Measurements from ENCODE around the gene BSCL2. TPM values are rescaled to one million over a fixed set of nuclear protein-coding genes. Genes with fewer than 3 reads are reported as not detected.
"Not testable (repeated sequence)": the region's sequence is repeated elsewhere in the genome, so short reads cannot be mapped to it uniquely, and the experiment has no call there.

Gene BSCL2
- polyA plus RNA-seq, 4 donors: 31.2 to 69.7 (median 50.4) TPM

DNA sequence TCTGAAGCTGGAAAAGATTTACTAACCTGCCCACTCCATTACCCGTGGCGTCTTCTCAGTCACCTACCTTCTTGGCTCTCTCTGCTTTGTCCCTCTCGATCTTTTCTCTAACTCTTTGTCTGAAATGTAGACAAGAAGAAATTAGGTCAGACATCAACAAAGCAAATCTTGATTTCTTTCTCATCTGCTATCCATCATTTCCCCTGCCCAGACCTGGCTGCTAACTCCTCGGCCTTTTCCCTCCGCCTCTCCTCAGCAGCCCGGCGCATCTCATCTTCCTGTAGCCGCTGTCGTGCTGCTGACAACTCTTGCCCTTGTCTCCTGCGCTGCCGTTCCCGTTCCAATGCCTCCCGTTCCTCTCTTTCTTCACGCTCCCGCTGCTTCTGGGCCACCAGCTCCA is 29.5 kb downstream of the BSCL2 start:
- no peak for DNase-seq
- H3K4me1 ChIP-seq (ENCODE audit: control insufficient read depth in 3 of 3, insufficient read depth in 2 of 3, low read depth in 1 of 3, low read length in 2 of 3): peaks cover 2 to 16% (median 4%) of the 10 kb centered on the region in 3 donors
- WGBS, 3 donors: 76 to 83% (median 80%) methylated on average over 15 of the region's 15 CpGs
- peaks cover 2 to 34% (median 3%) of the 10 kb centered on the region in 3 donors for H3K36me3 ChIP-seq (ENCODE audit: control insufficient read depth in 3 of 3, insufficient read depth in 2 of 3, low read depth in 1 of 3, low read length in 3 of 3)
- FAIRE-seq: no peak
- H3K9me3 ChIP-seq (ENCODE audit: control insufficient read depth in 2 of 2, insufficient read depth in 1 of 2, low read depth in 1 of 2, low read length in 1 of 2): no peaks in the 10 kb centered on the region
- no peaks in the 10 kb centered on the region for H3K27me3 ChIP-seq (ENCODE audit: control insufficient read depth in 3 of 3, insufficient read depth in 3 of 3, low read length in 3 of 3)
- H3K4me3 ChIP-seq (ENCODE audit: low read depth in 1 of 3, low read length in 3 of 3): peak overlapping the region in 2 of 3 donors; percentile 17 to 97
- no peak overlapping the region for H3K27ac ChIP-seq (ENCODE audit: low read depth in 1 of 3, low read length in 2 of 3)

- Histone ChIP-seq H3K27ac (ENCODE audit: low read depth in 1 of 3, low read length in 2 of 3) (no peak overlapping the region), H3K4me3 (ENCODE audit: low read depth in 1 of 3, low read length in 3 of 3) (no peak overlapping the region), H3K36me3 (ENCODE audit: control insufficient read depth in 3 of 3, insufficient read depth in 2 of 3, low read depth in 1 of 3, low read length in 3 of 3) (peaks cover 2 to 35% (median 3%) of the 10 kb centered on the region in 3 donors), H3K4me1 (ENCODE audit: control insufficient read depth in 3 of 3, insufficient read depth in 2 of 3, low read depth in 1 of 3, low read length in 2 of 3) (peaks cover 2 to 21% (median 4%) of the 10 kb centered on the region in 3 donors), H3K27me3 (ENCODE audit: control insufficient read depth in 3 of 3, insufficient read depth in 3 of 3, low read length in 3 of 3) (no peaks in the 10 kb centered on the region), H3K9me3 (ENCODE audit: control insufficient read depth in 2 of 2, insufficient read depth in 1 of 2, low read depth in 1 of 2, low read length in 1 of 2) (no peaks in the 10 kb centered on the region)
- FAIRE-seq: no peak
- no peak for DNase-seq
- whole genome bisulfite sequencing, 3 donors: 79 to 87% (median 81%) methylated on average over 6 of the region's 6 CpGs
Observed at GRCh38 chr11:62677156-62677555, 30.1 kb downstream of the BSCL2 start.

DNA sequence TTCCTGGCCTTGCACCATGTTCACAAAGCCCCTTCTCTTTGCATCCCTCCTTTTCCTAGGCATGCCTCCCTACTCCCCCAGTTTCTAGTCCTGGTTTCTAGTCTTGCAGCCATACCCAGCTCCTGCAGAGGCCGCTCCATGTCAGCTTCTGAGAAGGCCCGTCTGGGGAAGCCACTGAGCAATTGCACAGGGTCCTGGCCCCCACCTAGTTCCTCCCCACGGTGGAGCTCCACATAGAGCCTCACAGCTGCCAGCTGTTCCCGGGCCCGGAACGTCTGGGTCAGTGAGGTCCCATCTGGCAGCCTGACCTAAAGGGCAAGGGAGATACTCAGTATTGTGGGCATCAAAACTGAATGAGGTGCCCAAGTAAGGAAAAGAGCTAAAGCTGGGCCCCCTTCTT is 30.5 kb downstream of the BSCL2 start:
- no peak for DNase-seq
- peaks cover 2 to 35% (median 3%) of the 10 kb centered on the region in 3 donors for H3K36me3 ChIP-seq (ENCODE audit: control insufficient read depth in 3 of 3, insufficient read depth in 2 of 3, low read depth in 1 of 3, low read length in 3 of 3)
- no peak overlapping the region for H3K4me3 ChIP-seq (ENCODE audit: low read depth in 1 of 3, low read length in 3 of 3)
- no peaks in the 10 kb centered on the region for H3K9me3 ChIP-seq (ENCODE audit: control insufficient read depth in 2 of 2, insufficient read depth in 1 of 2, low read depth in 1 of 2, low read length in 1 of 2)
- peaks cover 2 to 21% (median 4%) of the 10 kb centered on the region in 3 donors for H3K4me1 ChIP-seq (ENCODE audit: control insufficient read depth in 3 of 3, insufficient read depth in 2 of 3, low read depth in 1 of 3, low read length in 2 of 3)
- H3K27me3 ChIP-seq (ENCODE audit: control insufficient read depth in 3 of 3, insufficient read depth in 3 of 3, low read length in 3 of 3): no peaks in the 10 kb centered on the region
- H3K27ac ChIP-seq (ENCODE audit: low read depth in 1 of 3, low read length in 2 of 3): peak overlapping the region in 1 of 3 donors; percentile 25
- 48 to 58% (median 54%) methylated on average over 6 of the region's 6 CpGs for WGBS, 3 donors
- no peak for FAIRE-seq

DNA sequence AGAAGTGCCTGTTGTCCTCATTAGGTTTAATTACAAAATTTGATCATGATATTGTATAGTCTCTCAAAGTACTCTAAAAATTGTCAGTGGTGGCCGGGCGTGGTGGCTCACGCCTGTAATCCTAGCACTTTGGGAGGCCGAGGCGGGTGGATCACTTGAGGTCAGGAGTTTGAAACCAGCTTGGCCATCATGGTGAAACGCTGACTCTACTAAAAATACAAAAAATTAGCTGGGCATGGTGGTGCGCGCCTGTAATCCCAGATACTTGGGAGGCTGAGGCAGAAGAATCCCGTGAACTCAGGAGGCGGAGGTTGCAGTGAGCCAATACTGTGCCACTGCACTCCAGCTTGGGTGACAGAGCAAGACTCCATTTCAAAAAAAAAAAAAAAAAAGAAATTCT is 31.8 kb downstream of the BSCL2 start:
- not testable (repeated sequence) for H3K27ac ChIP-seq (ENCODE audit: low read depth in 1 of 3, low read length in 2 of 3); FAIRE-seq; H3K9me3 ChIP-seq (ENCODE audit: control insufficient read depth in 2 of 2, insufficient read depth in 1 of 2, low read depth in 1 of 2, low read length in 1 of 2); DNase-seq; H3K4me3 ChIP-seq (ENCODE audit: low read depth in 1 of 3, low read length in 3 of 3); H3K27me3 ChIP-seq (ENCODE audit: control insufficient read depth in 3 of 3, insufficient read depth in 3 of 3, low read length in 3 of 3)
- WGBS, 3 donors: 90 to 95% (median 94%) methylated on average over 10 of the region's 10 CpGs
- peaks cover 2 to 21% (median 4%) of the 10 kb centered on the region in 3 donors for H3K4me1 ChIP-seq (ENCODE audit: control insufficient read depth in 3 of 3, insufficient read depth in 2 of 3, low read depth in 1 of 3, low read length in 2 of 3)
- peaks cover 2 to 35% (median 3%) of the 10 kb centered on the region in 3 donors for H3K36me3 ChIP-seq (ENCODE audit: control insufficient read depth in 3 of 3, insufficient read depth in 2 of 3, low read depth in 1 of 3, low read length in 3 of 3)

DNA sequence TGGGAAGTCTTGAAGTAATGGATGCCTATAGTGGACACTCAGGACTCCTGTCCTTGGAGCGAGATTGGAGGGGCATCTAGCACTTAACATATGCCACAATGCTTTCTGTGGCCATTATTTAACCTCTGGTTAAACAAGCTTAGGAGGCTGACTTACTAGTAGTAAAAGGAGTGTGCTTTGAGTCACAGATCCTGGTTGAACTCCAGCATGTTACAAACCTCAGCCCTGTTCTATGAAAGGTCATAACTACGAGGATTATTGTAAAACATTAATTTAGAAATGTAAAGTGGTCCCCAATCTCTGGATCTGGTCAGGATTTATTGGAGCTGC is 34.1 kb downstream of the BSCL2 start:
- no peaks in the 10 kb centered on the region for H3K9me3 ChIP-seq (ENCODE audit: control insufficient read depth in 2 of 2, insufficient read depth in 1 of 2, low read depth in 1 of 2, low read length in 1 of 2)
- H3K27ac ChIP-seq (ENCODE audit: low read depth in 1 of 3, low read length in 2 of 3): peak overlapping the region in 2 of 3 donors; percentile 27 to 89
- DNase-seq (no peak), FAIRE-seq (no peak)
- peaks cover 4 to 16% (median 9%) of the 10 kb centered on the region in 3 donors for H3K4me1 ChIP-seq (ENCODE audit: control insufficient read depth in 3 of 3, insufficient read depth in 2 of 3, low read depth in 1 of 3, low read length in 2 of 3)
- no peak overlapping the region for H3K4me3 ChIP-seq (ENCODE audit: low read depth in 1 of 3, low read length in 3 of 3)
- WGBS, 3 donors: 53 to 79% (median 55%) methylated on average over 2 of the region's 2 CpGs
- peaks cover 2 to 44% (median 3%) of the 10 kb centered on the region in 3 donors for H3K36me3 ChIP-seq (ENCODE audit: control insufficient read depth in 3 of 3, insufficient read depth in 2 of 3, low read depth in 1 of 3, low read length in 3 of 3)
- H3K27me3 ChIP-seq (ENCODE audit: control insufficient read depth in 3 of 3, insufficient read depth in 3 of 3, low read length in 3 of 3): no peaks in the 10 kb centered on the region

- Histone ChIP-seq H3K4me1 (ENCODE audit: control insufficient read depth in 3 of 3, insufficient read depth in 2 of 3, low read depth in 1 of 3, low read length in 2 of 3) (peaks cover 4 to 16% (median 7%) of the 10 kb centered on the region in 3 donors), H3K27me3 (ENCODE audit: control insufficient read depth in 3 of 3, insufficient read depth in 3 of 3, low read length in 3 of 3) (no peaks in the 10 kb centered on the region)
Observed at GRCh38 chr11:62671608-62672389, 35.4 kb downstream of the BSCL2 start, which contains the start of the genes LBHD1 and UQCC3. Gene LBHD1, minus strand, starts transcription at chr11:62672267. Its CDS starts 2,236 bp downstream, at chr11:62670031. Gene UQCC3, plus strand, starts transcription at chr11:62671673. Its CDS starts 73 bp downstream, at chr11:62671746.

DNA sequence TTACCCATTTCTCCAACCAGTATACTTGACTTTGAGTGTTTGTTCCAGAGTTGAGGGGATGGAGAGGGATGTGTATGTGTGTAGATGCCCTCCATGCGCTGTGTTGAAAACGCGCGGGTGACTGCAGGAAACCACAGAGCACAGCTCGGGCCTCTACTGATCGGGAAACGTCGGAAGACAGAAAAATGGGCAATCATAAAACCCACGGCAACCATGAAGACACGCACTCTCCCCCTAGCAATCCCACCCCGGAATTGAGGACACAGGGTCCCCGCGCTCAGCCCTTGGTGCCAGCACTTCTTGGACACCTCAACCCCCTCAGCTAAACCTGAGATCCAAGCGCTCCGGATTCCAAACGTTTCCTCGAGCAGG is 36.0 kb downstream of the BSCL2 start:
- FAIRE-seq: no peak
- Histone ChIP-seq H3K4me1 (ENCODE audit: control insufficient read depth in 3 of 3, insufficient read depth in 2 of 3, low read depth in 1 of 3, low read length in 2 of 3) (peaks cover 10 to 22% (median 11%) of the 10 kb centered on the region in 3 donors), H3K27me3 (ENCODE audit: control insufficient read depth in 3 of 3, insufficient read depth in 3 of 3, low read length in 3 of 3) (no peaks in the 10 kb centered on the region), H3K4me3 (ENCODE audit: low read depth in 1 of 3, low read length in 3 of 3) (peak overlapping the region; percentile 61 to 80 (median 80)), H3K27ac (ENCODE audit: low read depth in 1 of 3, low read length in 2 of 3) (peak overlapping the region; percentile 77 to 89 (median 87)), H3K36me3 (ENCODE audit: control insufficient read depth in 3 of 3, insufficient read depth in 2 of 3, low read depth in 1 of 3, low read length in 3 of 3) (peaks cover 0 to 44% (median 6%) of the 10 kb centered on the region in 3 donors), H3K9me3 (ENCODE audit: control insufficient read depth in 2 of 2, insufficient read depth in 1 of 2, low read depth in 1 of 2, low read length in 1 of 2) (no peaks in the 10 kb centered on the region)
- DNase-seq: no peak
- WGBS, 3 donors: 0 to 1% (median 1%) methylated on average over 17 of the region's 17 CpGs

More at GRCh38 chr11:62671608-62672389, 35.4 kb downstream of the BSCL2 start, which contains the start of the genes LBHD1 and UQCC3:
- peaks cover 0 to 43% (median 6%) of the 10 kb centered on the region in 3 donors for H3K36me3 ChIP-seq (ENCODE audit: control insufficient read depth in 3 of 3, insufficient read depth in 2 of 3, low read depth in 1 of 3, low read length in 3 of 3)
- FAIRE-seq (no peak), DNase-seq (peak; percentile 84 to 92)
- 0 to 1% (median 0%) methylated on average over 57 to 59 of the region's 59 CpGs for WGBS, 3 donors
- peak within 1 kb of the TSS; percentile 61 to 80 (median 80) for H3K4me3 ChIP-seq (ENCODE audit: low read depth in 1 of 3, low read length in 3 of 3)
- H3K9me3 ChIP-seq (ENCODE audit: control insufficient read depth in 2 of 2, insufficient read depth in 1 of 2, low read depth in 1 of 2, low read length in 1 of 2): no peaks in the 10 kb centered on the region
- H3K27ac ChIP-seq (ENCODE audit: low read depth in 1 of 3, low read length in 2 of 3): peak within 1 kb of the TSS; percentile 77 to 89 (median 87)

GRCh38 chr11:62669420-62670161 is 37.6 kb downstream of the BSCL2 start:
- DNase-seq: peak in 1 of 2 donors; percentile 83
- Histone ChIP-seq H3K4me1 (ENCODE audit: control insufficient read depth in 3 of 3, insufficient read depth in 2 of 3, low read depth in 1 of 3, low read length in 2 of 3) (peaks cover 10 to 22% (median 11%) of the 10 kb centered on the region in 3 donors), H3K4me3 (ENCODE audit: low read depth in 1 of 3, low read length in 3 of 3) (no peak overlapping the region), H3K9me3 (ENCODE audit: control insufficient read depth in 2 of 2, insufficient read depth in 1 of 2, low read depth in 1 of 2, low read length in 1 of 2) (no peaks in the 10 kb centered on the region), H3K36me3 (ENCODE audit: control insufficient read depth in 3 of 3, insufficient read depth in 2 of 3, low read depth in 1 of 3, low read length in 3 of 3) (peaks cover 0 to 39% (median 3%) of the 10 kb centered on the region in 3 donors), H3K27ac (ENCODE audit: low read depth in 1 of 3, low read length in 2 of 3) (peak overlapping the region in 2 of 3 donors; percentile 2 to 52), H3K27me3 (ENCODE audit: control insufficient read depth in 3 of 3, insufficient read depth in 3 of 3, low read length in 3 of 3) (no peaks in the 10 kb centered on the region)
- no peak for FAIRE-seq
- 45 to 69% (median 49%) methylated on average over 4 of the region's 4 CpGs for WGBS, 3 donors

All from small intestine (tissue), 7 donors.